ENCODE measurements around the gene HMOX1.
A peak's percentile ranks its signal among the peaks of the same experiment; 100 is the strongest.
"Not testable (repeated sequence)": the region's sequence is repeated elsewhere in the genome, so short reads cannot be mapped to it uniquely, and the experiment has no call there.

Gene HMOX1

DNA sequence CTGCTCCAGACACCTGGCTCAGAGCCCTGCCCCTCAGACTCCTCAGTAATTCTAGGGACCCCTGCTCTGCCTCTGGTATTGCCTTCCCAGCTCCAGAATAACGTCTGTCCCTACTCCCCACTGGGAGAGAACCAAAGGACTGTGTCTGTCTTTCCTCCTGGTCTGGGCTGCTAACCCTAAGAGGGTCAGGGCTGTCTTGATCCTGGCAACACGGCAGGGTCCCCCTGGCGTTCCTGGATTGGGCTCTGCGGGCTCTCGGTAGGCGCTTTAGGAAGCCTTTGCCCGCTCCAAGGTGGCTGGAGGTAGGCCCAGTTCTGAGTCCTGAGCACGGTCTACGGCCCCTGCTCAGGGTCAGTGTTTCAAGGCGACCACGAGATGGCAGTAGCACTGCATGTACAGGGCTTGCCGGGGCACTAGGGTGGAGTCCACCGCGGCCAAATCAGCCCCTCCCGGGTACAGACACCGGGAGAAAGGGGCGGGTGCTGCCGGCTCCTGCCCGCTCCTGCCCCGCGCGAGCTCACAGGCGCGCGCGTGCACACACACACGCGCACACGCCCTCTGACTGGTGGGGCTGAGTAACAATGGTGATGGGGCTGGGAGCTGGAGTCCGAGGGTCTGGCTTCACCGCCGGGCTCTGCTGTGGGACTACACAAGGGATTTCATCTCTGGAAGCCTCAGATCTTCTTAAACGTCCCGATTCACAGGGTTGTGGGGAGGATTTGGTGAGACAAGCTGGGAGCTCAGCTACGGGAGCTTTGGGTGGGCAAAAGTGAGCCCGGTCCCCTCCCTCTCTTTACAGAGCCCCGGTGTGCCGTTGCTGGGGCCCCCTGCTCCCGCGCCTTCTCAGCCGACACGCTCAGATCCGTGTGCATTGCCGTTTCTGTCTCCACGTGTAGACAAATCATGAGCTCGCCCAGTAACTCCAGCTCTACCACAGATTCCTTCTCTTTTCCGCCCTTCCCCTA is 30.1 kb upstream of the HMOX1 start:
- DNase-seq = peak; percentile 56

DNA sequence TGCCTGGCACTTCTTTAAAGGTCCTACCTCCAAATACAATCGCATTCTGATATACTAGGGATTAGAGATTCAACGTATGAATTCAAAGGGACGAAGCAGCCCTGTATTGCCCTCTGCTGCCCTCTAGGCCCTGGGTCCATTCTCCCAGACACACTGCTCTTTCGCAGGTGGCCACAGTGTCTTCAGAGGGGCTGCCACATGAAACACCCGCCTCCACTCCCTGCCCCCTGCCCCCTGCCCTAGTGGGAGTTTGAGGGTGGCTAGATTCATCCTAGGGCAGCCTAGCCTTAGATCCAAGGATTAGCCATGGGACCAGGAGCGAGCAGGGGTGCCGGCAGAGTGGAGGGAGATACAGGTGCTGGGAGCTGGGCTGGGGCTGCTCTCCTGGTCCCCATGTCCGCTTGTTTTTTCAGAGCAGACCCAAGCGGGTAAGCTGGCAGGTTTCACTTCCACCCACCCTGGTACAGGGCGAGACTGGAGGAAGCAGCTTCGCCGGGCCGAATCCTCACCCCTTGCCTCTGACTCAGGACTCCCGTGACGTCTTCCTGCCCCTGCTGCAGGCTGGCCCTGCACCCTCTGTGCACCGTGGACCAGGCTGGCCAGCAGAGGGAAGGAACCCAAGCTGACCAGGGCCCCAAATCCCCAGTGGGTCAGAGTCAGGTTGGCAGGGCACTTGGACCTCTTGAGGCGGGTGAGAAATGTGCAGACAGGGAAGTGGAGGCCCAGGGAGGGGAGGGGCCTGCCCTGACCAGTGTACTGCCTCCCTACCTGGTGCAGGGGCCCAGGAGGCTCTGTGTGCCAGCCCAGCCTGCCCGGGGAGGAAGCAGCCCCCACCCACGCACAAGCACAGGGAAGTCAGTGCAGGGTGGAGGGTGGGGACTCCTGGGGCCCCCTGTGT is 28.4 kb upstream of the HMOX1 start:
- no peak for DNase-seq

DNA sequence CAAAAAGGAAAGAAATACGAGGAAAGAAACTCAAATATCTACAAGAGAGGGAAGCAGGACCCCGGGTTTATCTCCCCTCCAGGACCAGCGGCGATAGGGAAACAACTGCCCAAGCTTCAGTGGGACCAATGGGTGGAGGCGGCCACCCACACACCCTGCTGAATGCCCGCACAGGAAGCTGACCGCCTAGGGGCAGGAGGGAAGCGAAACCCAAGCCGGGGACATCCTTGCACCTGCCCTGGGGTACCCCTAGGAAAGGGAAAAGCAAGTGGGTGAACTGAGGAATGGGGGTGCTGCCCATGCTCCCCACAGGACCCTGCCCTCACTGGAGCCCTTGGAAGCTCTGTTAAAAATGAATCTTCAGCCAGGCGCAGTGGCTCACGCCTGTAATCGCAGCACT is 27.6 kb upstream of the HMOX1 start:
- no peak for DNase-seq

DNA sequence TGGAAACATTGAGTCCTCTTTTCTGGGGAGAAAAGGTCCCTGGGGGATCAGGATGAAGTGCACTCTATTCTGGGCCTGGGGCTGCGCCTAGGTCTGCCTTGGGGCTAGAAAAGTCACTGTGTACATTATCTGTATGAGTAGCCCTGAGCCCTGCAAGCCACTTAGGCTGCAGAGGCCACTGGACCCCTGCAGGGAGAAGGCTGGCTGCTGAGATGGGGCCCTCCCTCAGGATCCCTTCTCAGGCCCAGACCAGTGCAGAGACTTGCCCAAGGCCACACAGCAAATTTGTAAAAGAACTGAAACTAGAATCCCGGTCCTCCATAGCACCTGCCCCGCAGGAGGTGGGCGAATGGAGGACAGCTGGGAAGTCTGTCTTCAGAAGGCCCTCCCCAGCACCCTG is 26.8 kb upstream of the HMOX1 start:
- DNase-seq = no peak

DNA sequence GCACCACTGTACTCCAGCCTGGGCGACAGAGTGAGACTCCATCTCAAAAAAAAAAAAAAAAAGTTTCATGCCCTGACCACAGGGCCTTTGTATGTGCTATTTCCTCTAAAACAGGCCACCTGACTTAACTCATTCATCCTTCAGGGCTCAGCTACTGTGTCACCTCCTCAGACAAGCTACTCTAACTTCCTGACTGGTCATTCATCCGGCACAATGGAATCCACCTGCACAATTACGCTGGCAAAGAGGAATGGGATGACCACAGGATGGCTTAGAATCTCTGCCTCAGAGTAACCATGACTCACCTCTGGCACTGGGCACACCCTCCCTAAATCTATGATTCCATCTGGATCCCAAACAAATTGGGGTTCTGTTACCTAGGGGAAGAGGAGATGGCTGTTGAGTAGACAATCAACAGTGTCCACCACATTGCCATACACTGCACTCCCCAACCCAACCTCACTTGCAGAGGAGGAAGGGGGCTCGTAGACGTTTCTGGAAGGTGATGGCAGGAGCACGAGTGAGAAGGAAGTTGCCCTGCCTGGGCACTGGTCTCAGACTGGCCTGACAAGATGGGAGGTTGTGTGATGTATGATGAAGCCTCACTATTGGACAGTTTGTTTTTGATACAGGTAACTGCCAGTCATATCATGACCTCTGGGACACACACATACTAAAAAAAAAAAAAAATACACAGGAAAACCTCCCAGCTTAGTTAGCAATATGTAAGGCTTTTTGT is 22.8 kb upstream of the HMOX1 start:
- DNase-seq = no peak

DNA sequence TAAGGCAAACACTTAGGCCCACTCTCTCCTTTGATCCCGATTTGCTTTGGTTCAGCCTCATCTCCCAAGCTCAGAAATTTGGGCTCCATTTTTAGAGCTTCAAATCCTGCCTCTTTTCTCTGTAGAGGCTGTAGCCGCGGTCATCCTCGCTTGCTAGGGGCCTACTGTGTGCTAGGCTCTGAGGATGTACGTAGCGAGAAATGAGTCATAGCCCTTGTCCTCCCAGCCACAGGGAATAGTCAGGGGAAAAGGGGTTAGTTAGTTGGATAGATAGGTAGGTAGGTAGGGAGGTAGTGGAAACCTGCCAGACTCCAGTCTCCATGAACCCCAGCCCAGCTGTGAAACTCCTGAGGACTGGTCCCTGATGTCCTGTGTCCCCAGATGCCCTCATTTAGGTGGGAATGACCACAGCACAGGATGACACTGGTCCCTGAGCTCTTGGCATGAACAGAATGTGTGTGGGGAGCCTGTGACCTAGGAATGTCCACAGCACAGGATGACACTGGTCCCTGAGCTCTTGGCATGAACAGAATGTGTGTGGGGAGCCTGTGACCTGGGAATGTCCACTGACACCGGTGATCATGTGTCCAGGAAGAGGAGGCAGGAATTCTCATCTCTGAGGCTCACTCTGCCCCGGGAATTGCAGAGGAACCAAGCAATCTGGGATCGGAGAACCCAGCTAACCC is 21.4 kb upstream of the HMOX1 start:
- no peak for DNase-seq

DNA sequence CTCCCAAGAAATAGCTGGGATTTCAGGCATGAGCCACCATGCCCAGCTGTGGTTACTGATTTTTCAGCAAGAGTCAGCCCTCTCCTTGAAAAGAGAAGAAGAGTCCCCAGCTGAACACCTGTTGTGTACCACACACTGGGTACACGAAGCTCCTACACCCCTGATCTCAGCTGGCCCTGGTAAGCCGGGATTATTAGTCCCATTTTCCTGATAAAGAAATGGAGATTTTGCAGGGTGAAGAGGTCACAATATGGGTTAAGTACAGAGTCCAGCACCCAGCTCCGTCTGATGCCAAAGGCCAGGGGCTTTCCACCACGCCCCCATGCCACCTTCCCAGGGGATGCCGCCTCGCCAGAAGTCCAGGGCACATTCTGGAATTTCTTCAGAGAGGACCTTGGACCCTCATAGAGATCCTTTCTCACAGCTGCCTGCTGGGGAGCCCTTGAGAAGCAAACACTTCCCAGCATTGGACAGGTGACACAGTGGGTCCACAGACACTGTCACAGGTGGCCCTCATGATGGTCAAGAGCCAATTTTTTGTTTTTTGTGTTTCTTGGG is 19.8 kb upstream of the HMOX1 start:
- no peak for DNase-seq

DNA sequence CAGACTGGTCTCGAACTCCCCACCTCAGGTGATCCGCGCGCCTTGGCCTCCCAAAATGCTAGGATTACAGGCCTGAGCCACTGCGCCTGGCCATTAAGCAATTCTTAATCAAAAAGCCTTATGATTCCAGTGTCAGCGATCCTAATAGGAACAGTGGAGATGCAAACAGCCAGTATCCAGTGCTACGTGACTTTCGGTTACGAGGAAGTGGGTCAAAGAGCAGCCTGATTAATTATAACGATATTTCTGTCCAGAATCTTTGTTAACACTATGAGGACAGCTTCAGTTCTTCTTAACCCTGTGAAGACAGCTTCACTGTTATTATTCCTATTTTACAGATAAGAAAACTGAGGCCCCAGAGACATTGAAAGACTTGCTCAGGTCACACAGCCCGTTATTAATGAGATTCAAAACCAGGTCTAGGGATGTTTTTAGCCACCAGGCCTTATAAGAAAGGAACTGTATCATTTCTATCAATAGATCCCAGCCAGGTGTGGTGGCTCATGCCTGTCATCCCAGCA is 17.3 kb upstream of the HMOX1 start:
- no peak for DNase-seq

DNA sequence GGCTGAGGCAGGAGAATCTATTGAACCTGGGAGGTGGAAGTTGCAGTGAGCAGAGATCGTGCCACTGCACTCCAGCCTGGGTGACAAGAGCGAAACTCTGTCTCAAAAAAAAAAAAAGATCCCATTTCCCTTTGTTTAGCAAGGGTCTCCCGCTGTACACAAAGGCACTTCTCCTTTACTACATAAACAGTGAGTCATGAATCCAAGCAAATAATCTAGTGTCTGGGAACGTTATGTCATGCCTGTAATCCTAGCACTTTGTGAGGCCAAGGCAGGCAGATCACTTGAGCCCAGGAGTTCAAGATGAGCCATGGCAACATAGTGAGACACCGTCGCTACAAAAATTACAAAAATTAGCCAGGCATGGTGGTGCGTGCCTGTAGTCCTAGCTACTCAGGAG is 16.7 kb upstream of the HMOX1 start:
- DNase-seq = not testable (repeated sequence)

DNA sequence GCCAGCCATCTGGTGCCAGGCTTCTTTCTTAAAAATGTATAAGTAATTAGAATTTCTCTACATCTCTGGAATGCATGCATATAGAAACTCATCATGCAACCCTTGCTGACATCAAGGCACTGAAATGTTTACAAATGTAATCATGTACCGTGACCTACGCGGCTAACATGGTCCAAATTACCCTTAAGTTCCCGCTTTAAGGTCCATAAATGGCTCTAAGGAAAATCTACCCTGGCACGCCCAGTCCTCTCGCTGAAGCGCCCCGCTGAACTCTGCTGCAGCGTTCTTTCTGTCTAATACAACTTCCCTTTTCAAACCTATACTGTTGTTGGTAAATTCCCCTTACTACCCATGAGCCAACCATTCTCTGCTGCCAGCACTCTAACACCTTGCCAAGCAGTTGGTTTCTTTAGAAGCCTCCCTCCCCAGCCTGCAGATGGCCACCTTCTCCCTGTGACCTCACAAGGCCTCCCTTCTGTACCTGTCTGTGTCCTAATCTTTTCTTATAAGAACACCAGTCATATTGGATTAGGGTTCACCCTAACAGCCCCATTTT is 13.5 kb upstream of the HMOX1 start:
- DNase-seq = no peak

DNA sequence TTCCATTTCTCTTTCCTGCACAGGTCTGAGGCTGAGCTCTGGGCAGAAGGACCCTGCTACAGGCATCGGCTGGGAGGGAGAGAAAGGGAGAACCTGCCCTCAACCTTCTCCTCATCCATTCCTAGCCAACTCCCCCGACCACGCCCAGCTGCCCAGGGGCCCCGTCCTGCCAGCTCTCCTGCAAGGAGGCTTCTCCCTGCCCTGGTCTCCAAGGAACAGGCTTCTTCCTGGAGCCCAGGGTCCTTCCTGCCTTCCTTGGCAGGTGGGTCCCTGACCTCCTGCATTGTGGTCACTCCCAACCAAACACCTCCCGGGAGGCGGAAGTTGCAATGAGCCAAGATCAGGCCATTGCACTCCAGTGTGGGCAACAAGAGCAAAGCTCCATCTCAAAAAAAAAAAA is 12.5 kb upstream of the HMOX1 start:
- no peak for DNase-seq

DNA sequence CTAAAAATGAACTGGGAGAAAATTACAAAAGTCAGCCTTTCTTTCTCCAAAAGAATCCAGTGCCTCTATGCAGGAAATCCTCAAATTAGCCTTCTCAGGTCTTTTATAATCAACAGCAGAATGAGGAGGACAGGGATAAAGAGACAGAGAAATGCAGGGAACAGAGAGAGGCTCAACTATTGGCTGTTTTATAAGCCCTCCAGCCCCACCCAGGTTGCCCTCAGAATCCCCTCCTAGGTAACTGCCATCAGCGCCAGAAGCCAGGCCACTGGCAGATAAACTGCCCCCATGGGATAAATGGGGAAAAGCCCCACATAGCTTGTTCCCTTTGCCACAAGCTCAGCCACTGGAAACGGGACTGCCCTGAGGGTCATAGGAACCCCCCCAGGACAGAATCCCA is 10.9 kb upstream of the HMOX1 start:
- no peak for DNase-seq

DNA sequence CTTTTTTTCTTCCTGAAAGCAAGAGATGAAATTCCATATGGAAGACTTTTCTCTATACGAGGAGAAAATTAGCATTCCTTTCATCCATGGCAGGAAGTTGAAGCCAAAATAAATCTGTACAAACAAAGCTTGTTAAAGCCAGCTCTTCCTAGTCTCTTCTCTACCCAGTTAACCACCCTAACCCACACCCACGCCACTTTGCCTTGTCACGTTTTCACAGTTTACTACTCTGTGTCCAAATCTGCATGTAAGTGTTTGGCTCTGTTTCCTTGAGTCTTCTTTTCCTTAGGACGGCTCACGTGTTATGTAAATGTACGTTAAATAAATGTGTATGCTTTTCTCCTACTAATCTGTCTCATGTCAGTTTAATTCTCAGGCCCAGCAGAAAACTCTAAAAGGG is 7.1 kb upstream of the HMOX1 start:
- DNase-seq = no peak

DNA sequence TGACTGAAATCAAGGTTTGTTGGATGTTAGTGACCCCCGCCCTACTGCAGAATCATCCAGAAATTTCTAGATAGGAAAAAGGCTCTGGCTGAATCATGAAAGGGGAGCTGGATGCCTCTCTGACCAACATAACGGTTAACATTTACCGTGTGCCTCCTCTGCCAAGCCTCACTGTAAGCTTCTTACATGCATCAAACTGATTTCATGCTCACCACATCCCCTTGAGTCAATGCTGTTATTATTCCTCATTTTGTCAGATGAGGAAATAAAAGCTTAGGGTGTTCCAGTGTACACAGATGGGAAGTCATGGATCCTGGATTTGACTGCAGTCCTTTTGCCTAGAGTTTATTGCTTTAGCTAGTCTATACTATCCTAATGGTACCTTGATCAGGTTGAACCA is 5.9 kb upstream of the HMOX1 start:
- DNase-seq = no peak

DNA sequence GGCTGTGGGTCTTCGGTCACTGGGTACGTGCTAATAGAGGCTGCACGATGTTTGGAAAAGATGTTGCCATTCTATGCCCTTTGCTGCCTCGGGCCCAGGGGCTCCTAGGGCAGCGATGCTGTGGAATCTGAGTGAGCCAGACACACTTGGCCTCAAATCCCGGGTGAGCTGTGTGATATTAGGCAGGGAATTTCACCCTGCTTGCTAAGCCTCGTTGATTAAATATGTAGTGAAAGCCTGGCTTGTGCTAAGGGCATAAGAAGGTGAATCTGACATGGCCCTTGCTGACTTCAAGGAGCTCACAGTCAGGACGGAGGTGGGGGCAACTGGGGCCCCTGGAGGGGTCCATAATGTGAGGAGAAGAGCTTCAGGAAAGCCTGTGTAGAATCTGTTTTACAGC is 5.4 kb upstream of the HMOX1 start:
- no peak for DNase-seq

DNA sequence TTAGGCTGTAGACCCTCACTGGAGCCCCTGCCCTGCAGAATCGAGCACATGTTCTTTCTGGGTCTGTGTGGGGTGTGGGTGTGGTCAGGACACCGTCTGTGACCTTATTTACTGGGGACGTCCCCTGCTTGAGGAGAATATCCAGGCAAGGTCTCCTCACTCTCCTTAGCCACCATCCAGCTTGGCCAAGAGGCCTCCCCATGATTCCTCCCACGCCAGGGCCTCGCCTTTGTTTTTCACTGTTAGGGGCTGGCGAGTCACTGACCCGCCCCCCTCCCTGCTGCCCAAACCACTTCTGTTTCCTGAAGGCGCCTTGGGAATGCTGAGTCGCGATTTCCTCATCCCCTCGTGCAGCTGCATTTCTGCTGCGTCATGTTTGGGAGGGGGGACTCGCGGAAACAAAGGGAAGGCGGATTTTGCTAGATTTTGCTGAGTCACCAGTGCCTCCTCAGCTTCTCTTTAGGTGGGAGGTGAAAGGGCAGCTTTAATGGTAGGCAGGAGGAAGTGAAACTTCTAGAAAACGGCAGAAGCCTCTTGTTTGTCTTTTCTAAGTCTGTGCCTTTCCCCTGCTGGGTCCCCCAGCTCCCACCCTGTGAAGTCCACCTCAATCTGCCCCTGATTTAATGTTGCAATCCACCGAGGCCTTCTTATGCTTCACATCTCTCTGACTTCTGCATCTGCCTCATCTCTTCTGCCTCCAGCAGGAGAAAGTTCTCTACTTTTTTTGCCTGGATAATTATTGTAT is 4.0 kb upstream of the HMOX1 start:
- DNase-seq = peak; percentile 64

DNA sequence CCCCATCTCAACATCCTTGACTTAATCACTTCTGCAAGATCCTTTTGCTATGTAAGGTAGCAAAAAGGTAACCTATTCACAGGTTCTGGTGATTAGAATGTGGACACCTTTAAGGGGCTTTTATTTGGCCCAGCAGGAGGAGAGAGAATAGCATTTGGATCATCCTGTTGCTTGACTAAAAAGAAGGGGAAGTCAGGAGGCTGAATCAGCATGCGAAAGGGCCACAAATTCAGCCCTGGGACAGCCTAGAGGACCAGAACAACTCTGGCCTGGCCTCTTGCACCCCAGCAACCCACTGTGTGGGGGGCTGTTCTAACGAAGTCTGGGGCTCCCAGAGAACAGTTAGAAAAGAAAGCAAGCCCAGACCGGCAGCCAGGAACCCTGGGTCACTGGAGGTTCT is 3.2 kb upstream of the HMOX1 start:
- DNase-seq = no peak

DNA sequence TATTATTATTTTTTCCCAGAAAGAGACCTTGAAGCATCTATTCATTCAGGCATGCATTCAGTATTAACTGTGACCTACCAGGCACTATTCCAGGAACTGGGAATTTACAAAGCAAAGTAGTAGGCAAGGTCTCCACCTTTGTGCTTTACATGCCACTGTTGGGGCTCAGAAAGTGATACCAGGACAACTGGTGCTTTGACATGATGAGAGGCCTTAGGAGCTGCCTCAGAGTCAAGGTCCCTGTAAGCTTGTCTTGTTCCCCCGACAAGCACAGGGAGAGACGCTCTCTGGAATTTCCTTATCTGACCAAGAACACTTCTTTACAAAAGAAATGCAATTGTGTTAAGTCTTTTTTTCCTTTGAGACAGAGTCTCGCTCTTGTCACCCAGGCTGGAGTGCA is 2.3 kb upstream of the HMOX1 start:
- no peak for DNase-seq

DNA sequence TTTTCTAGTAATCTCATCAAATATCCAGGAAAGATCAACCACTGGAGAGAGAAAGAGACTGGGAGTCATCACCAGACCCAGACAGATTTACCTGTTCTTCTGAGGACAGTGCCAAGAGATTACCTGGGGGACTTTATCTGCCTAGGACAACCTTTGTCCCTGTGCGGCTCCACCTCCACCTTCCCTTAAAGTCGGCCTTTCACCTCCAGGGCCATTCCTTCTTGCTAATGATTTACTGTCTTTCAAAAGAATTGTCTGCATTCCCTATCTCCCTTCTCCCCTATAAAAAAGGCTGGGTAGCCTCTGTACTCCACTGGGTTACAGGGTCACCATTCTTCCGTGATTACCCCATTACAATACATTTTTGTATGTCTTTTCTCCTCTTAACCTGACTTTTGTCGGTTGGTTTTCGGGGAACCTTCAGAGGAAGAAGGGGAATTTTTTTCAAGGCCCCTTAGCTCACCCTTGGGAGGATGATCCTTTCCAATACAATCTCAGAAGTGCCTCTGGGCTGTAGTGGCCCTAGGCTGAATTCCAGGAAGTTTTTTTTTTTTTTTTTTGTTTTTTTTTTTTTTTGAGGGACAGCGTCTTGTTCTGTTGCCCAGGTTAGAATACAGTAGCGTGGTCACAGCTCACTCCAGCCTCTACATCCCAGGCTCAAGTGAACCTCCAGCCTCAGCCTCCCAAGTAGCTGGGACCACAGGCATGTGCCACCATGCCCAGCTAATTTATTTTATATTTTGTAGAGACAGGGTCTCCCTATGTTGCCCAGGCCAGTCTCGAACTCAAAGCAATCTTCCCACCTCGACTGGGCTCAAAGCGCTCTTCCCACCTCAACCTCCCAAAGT is 1.5 kb upstream of the HMOX1 start:
- DNase-seq = no peak

DNA sequence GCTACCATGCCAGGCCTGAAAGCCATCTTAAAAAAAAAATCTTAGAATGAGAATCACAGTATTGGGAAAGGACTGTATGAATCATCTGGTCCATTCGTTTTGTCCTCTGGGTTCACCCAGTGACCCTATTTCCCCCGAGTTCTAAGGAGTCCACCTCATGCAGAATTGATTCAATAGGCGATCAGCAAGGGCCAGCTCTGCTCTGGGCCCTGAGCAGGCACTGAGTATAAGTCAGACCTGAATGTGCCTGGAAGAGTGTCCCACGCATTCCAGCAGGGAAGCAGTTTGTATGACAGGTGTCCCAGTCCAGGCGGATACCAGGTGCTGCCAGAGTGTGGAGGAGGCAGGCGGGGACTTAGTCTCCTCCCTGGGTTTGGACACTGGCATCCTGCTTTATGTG is 883 bp upstream of the HMOX1 start:
- DNase-seq = no peak
